Testis (tissue), 2 donors: Measurements from ENCODE around the gene CHST3.

ENCODE experiments used
- POLR2A ChIP-seq: fragments of 450-650 bp; IDR thresholded peaks from one replicate; pipeline ENCODE4 v1.6.1; 2017; ENCODE audit warnings: antibody characterized with exemption, mild to moderate bottlenecking, moderate library complexity
- TF ChIP-seq, protein P1 (sequence below), 3 experiments: fragments of 450-650 bp in 2 of 3; fragments of 200-600 bp in 1 of 3; sonication (generic) in 1 of 3; IDR thresholded peaks; one replicate each; pipeline ENCODE4 v1.5.1; 2016 to 2019; ENCODE audit warnings: antibody characterized with exemption in 3 of 3, mild to moderate bottlenecking in 2 of 3, moderate library complexity in 1 of 3

DNA sequence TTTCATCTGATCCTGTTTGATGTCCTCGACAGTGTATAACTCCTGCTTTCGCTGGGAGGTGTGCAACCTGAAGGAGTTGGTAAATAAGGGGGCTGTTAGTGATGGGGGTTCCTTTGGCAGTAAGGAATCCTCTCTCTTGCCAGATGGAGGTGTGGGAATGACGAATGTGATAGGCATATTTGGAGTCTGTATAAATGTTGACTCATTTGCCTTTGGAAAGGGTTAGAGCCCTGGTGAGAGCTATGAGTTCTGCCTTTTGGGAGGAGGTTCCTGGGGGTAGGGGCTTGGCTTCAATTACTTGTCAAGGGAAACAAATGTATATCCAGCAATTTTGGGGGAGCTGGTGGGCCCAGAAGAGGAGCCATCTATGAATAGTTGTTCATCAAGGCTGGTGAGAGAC is 11.4 kb upstream of the CHST3 start:
- TF ChIP-seq, protein P1, sequence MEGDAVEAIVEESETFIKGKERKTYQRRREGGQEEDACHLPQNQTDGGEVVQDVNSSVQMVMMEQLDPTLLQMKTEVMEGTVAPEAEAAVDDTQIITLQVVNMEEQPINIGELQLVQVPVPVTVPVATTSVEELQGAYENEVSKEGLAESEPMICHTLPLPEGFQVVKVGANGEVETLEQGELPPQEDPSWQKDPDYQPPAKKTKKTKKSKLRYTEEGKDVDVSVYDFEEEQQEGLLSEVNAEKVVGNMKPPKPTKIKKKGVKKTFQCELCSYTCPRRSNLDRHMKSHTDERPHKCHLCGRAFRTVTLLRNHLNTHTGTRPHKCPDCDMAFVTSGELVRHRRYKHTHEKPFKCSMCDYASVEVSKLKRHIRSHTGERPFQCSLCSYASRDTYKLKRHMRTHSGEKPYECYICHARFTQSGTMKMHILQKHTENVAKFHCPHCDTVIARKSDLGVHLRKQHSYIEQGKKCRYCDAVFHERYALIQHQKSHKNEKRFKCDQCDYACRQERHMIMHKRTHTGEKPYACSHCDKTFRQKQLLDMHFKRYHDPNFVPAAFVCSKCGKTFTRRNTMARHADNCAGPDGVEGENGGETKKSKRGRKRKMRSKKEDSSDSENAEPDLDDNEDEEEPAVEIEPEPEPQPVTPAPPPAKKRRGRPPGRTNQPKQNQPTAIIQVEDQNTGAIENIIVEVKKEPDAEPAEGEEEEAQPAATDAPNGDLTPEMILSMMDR (IDR thresholded peaks at IDR 0.05) = no peak
- TF ChIP-seq POLR2A = no peak
